Astrocyte (in vitro differentiated cells and primary cell): Measurements from ENCODE around the gene COMMD7.
"Not testable (repeated sequence)": the region's sequence is repeated elsewhere in the genome, so short reads cannot be mapped to it uniquely, and the experiment has no call there.

Experiments used
- CTCF ChIP-seq: IDR thresholded peaks from 2 replicates; pipeline ENCODE4 v1.5.1; 2011; ENCODE audit warnings: low read depth, mild to moderate bottlenecking, inconsistent platforms, low read length, moderate library complexity; ENCODE audit not compliant: insufficient read depth
- EZH2 ChIP-seq: IDR thresholded peaks from 2 replicates; pipeline ENCODE4 v1.6.1; 2012; ENCODE audit warnings: mild to moderate bottlenecking, low read length, inconsistent platforms; ENCODE audit not compliant: insufficient read depth

- not testable (repeated sequence) for TF ChIP-seq CTCF, EZH2
These were observed 13.9 kb downstream of the COMMD7 start for GRCh38 chr20:32729334-32729733.
